Chondrocyte (in vitro differentiated cells): ENCODE data around the gene SSTR5. TPM values are rescaled to one million over a fixed set of nuclear protein-coding genes. Genes with fewer than 3 reads are reported as not detected.

Source experiments
- DNase-seq: peaks from one replicate; pipeline ENCODE4 v3.0.0; 2021; ENCODE audit warnings: mixed read lengths, low spot score
- H3K27ac Mint-ChIP-seq: one replicate; pipeline ENCODE4 v1.8.0; 2021; ENCODE audit warnings: mild to moderate bottlenecking, moderate library complexity, mixed read lengths; ENCODE audit not compliant: unreplicated experiment
- H3K27me3 Mint-ChIP-seq: 2 replicates; pipeline ENCODE4 v1.8.0; 2021; ENCODE audit warnings: low read depth, mixed read lengths
- H3K36me3 Mint-ChIP-seq: 2 replicates; pipeline ENCODE4 v1.8.0; 2021; ENCODE audit warnings: low read depth, mixed read lengths
- H3K4me1 Mint-ChIP-seq: 2 replicates; pipeline ENCODE4 v1.8.0; 2021; ENCODE audit warnings: low read depth, mild to moderate bottlenecking, mixed read lengths
- H3K4me3 Mint-ChIP-seq: one replicate; pipeline ENCODE4 v1.8.0; 2021; ENCODE audit warnings: mild to moderate bottlenecking, moderate library complexity, mixed read lengths; ENCODE audit not compliant: unreplicated experiment
- H3K9me3 Mint-ChIP-seq: 2 replicates; pipeline ENCODE4 v1.8.0; 2021; ENCODE audit warnings: low read depth, mixed read lengths
- total RNA-seq: library from RNA; stranded (reverse); gene quantifications from 3 replicates; pipeline ENCODE4 v1.2.1, GENCODE V29; 2021
- TF ChIP-seq, protein P1 (sequence below): fragments of 200-600 bp; sonication (generic); IDR thresholded peaks from 2 replicates; pipeline ENCODE4 v1.5.0; 2021; ENCODE audit warnings: antibody characterized with exemption, mild to moderate bottlenecking, moderate library complexity

The SSTR5 gene
- total RNA-seq, 1 donor from 2014 or later, result not detected

DNA sequence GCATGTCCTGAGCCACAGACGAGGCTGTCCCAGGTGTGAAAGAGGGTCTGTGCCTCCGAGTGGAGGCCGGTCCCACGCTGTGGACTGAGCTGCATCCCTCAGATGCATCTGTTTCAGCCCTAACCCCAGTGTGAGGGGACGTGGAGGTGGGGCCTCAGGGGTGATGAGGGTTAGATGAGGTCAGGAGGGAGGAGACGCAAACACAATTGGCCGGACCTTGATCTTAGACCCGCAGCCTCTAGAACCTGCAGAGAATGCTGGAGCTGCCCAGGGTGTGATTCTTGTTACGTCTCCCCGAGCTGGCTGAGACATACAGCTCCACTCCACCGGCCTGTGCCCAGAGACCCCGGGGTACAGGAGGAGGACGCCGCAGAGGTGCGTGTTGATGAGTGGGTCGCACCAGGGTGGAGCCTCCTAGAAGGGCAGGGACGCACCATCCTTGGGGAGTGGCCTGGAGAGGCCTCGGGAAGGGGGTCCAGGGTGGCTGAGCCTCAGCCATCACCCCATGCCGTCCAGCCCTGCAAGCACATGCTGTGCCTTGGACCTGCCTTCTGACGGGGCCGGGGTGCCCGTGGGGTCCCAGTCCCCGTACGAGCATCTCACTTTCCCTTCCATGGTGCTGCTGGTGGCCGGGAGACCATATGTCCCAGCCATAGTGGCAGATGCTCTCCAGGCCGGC is 40.1 kb downstream of the SSTR5 start:
- Mint-ChIP-seq H3K4me3 (no peak overlapping the region), H3K9me3 (no peaks in the 10 kb centered on the region), H3K27me3 (peaks cover 14% of the 10 kb centered on the region), H3K27ac (no peak overlapping the region), H3K36me3 (peaks cover 2% of the 10 kb centered on the region), H3K4me1 (no peaks in the 10 kb centered on the region)
- TF ChIP-seq, protein P1, sequence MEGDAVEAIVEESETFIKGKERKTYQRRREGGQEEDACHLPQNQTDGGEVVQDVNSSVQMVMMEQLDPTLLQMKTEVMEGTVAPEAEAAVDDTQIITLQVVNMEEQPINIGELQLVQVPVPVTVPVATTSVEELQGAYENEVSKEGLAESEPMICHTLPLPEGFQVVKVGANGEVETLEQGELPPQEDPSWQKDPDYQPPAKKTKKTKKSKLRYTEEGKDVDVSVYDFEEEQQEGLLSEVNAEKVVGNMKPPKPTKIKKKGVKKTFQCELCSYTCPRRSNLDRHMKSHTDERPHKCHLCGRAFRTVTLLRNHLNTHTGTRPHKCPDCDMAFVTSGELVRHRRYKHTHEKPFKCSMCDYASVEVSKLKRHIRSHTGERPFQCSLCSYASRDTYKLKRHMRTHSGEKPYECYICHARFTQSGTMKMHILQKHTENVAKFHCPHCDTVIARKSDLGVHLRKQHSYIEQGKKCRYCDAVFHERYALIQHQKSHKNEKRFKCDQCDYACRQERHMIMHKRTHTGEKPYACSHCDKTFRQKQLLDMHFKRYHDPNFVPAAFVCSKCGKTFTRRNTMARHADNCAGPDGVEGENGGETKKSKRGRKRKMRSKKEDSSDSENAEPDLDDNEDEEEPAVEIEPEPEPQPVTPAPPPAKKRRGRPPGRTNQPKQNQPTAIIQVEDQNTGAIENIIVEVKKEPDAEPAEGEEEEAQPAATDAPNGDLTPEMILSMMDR, result no peak
- DNase-seq, result no peak

DNA sequence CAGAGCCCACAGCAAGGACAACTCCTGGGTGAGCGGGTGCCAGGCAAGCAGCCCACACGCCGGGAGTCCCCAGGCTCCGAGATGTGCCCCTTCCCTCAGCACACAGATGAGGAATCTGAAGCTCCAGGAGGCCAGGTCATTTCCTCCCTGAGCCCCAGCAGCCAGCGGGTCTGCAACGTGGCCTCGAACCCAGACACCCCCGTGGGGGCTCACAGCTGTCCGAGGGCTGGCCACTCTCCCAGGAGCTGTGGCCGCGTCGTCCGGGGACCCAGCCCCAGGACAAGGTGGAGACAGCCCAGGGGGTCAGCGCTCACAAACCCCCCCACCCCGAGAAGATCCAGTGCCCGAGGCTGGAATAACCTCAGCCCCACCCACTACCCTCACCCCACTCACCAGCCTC is 40.9 kb downstream of the SSTR5 start:
- peaks cover 12% of the 10 kb centered on the region for H3K27me3 Mint-ChIP-seq
- no peak for DNase-seq
- TF ChIP-seq, protein P1, result no peak
- no peaks in the 10 kb centered on the region for H3K4me1 Mint-ChIP-seq
- no peak overlapping the region for H3K27ac Mint-ChIP-seq
- H3K9me3 Mint-ChIP-seq, result no peaks in the 10 kb centered on the region
- H3K4me3 Mint-ChIP-seq, result no peak overlapping the region
- H3K36me3 Mint-ChIP-seq, result peaks cover 2% of the 10 kb centered on the region

DNA sequence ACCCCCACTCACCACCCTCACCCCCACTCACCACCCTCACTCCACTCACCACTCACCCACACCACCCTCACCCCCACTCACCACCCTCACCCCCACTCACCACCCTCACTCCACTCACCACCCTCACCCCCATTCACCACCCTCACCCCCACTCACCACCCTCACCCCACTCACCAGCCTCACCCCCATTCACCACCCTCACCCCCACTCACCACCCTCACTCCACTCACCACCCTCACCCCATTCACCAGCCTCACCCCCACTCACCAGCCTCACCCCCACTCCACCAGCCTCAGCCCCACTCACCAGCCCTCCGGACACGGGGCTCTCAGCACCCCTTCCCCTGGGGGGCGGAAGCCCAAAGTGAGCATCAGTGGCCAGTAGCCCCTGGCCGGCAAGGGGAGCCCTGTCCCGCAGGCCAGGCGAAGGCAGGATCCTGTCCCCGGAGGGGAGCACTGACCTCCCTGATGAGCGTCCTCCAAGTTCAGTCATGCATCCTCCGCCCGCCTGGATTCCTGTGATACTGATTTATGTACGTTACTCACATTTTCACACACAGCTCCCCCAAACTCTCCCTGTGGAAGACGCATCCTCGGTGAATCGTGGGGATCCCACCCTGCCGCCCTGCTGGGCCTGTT is 41.5 kb downstream of the SSTR5 start:
- peaks cover 2% of the 10 kb centered on the region for H3K36me3 Mint-ChIP-seq
- H3K27me3 Mint-ChIP-seq, result peaks cover 12% of the 10 kb centered on the region
- H3K4me1 Mint-ChIP-seq, result no peaks in the 10 kb centered on the region
- H3K4me3 Mint-ChIP-seq, result no peak overlapping the region
- no peak overlapping the region for H3K27ac Mint-ChIP-seq
- TF ChIP-seq, protein P1, result no peak
- no peak for DNase-seq
- H3K9me3 Mint-ChIP-seq, result no peaks in the 10 kb centered on the region

DNA sequence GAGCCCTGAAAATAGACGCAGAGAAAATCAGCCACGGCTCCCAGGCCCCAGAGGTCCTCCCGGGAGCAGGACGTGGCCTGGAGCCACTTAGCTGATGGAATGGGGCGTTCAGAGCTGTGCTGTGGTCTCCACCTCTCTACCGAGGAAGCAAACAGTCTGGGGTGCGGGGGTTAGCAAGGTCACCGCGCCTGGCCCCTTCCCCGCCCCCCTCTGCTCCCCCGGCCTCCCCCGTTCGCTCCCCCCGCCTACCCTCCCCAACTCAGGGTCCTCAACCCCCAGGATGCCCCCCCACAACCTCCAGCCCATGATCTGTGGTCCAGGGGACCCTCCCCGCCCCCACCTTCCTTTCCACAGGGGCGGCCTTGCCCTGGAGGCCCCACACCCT is 44.1 kb downstream of the SSTR5 start:
- TF ChIP-seq, protein P1, result no peak
- DNase-seq, result no peak
- H3K27ac Mint-ChIP-seq, result no peak overlapping the region
- no peaks in the 10 kb centered on the region for H3K36me3 Mint-ChIP-seq
- no peaks in the 10 kb centered on the region for H3K9me3 Mint-ChIP-seq
- H3K27me3 Mint-ChIP-seq, result peaks cover 3% of the 10 kb centered on the region
- H3K4me1 Mint-ChIP-seq, result no peaks in the 10 kb centered on the region
- H3K4me3 Mint-ChIP-seq, result no peak overlapping the region

DNA sequence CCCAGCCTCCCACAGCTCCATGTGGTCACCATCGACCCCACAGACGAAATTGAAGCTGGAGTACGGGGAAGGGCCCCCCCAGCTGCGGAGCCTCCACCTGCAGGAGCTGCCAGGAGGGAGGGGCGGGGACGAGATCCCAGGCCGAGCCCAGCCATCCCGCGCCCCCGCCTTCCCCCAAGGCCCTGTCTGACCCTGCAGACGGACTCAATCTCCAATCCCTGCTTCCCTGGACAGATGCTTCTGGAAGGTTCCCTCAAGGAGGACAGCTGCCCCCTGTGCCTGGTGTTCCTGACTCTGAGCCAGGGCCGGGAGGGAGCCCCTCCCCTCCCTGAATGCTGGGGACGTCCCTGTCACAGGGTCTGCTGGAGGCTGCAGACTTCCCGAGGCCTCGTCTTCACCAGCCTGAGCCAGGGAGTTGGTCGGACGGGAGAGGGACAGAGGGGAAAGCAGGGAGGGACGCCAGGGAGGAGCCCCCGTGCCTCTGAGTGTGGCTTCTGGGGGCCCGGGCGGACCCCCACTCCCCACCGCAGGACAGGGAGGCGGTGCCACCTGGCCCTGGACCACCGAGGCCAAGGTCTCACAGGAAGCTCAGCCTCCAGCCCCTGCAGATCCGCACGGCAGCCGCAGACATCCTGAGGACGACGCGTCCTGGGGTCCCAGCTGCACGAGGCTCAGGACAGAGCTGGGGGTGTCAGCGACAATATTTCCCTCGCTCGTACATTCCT is 44.8 kb downstream of the SSTR5 start:
- Mint-ChIP-seq H3K4me1 (no peaks in the 10 kb centered on the region), H3K9me3 (no peaks in the 10 kb centered on the region), H3K27ac (no peak overlapping the region), H3K36me3 (no peaks in the 10 kb centered on the region), H3K27me3 (peaks cover 2% of the 10 kb centered on the region), H3K4me3 (no peak overlapping the region)
- TF ChIP-seq, protein P1, result no peak
- no peak for DNase-seq
